WTC11 (cell line): ENCODE results near the gene GPR17. TPM values are rescaled to one million over a fixed set of nuclear protein-coding genes. Genes with fewer than 3 reads are reported as not detected.

Experiments used
- ATAC-seq: fragments of 200-7000 bp; cut with Tn5 transposase; 2 replicates; pipeline ENCODE4 v1.10.0; 2021; ENCODE audit warnings: mild to moderate bottlenecking, moderate library complexity
- CTCF ChIA-PET: fragments of 300-600 bp; sonication (Branson Sonifier 250); formaldehyde crosslinking; loops from one replicate; lab custom pipeline; 2021; ENCODE audit warnings: antibody characterized with exemption; lab: Charles Lee
- POLR2A ChIA-PET: fragments of 350-600 bp; sonication (Branson Sonifier 250); formaldehyde crosslinking; loops from one replicate; lab custom pipeline; 2021; ENCODE audit warnings: antibody characterized with exemption; lab: Charles Lee
- DNase-seq: peaks from one replicate; pipeline ENCODE4 v3.0.0; 2021; ENCODE audit warnings: low spot score
- H3K27ac Mint-ChIP-seq: 2 replicates; pipeline ENCODE4 v1.8.0; 2021; ENCODE audit warnings: mixed read lengths
- H3K27me3 Mint-ChIP-seq: 2 replicates; pipeline ENCODE4 v1.8.0; 2021; ENCODE audit warnings: low read depth, mild to moderate bottlenecking, moderate library complexity, mixed read lengths
- H3K36me3 Mint-ChIP-seq: 2 replicates; pipeline ENCODE4 v1.8.0; 2021; ENCODE audit warnings: mixed read lengths
- H3K4me1 Mint-ChIP-seq: 2 replicates; pipeline ENCODE4 v1.8.0; 2022; ENCODE audit warnings: mixed read lengths
- H3K4me3 Mint-ChIP-seq: 2 replicates; pipeline ENCODE4 v1.8.0; 2021; ENCODE audit warnings: mild to moderate bottlenecking, moderate library complexity, mixed read lengths
- H3K9me3 Mint-ChIP-seq: 2 replicates; pipeline ENCODE4 v1.8.0; 2021; ENCODE audit warnings: mixed read lengths
- CBFB ChIP-seq: sonication (generic); formaldehyde crosslinking; IDR thresholded peaks from 2 replicates; pipeline ENCODE4 v1.8.1; 2022; ENCODE audit warnings: mild to moderate bottlenecking, low read depth, missing genetic modification reagents
- CREB1 ChIP-seq: sonication (generic); formaldehyde crosslinking; IDR thresholded peaks from 2 replicates; pipeline ENCODE4 v1.8.0; 2023; ENCODE audit warnings: mild to moderate bottlenecking, missing genetic modification reagents
- ELF4 ChIP-seq: sonication (generic); formaldehyde crosslinking; IDR thresholded peaks from 2 replicates; pipeline ENCODE4 v1.8.1; 2022; ENCODE audit warnings: low read depth, mild to moderate bottlenecking, moderate library complexity, missing genetic modification reagents
- ESRRA ChIP-seq: sonication (generic); formaldehyde crosslinking; IDR thresholded peaks from 2 replicates; pipeline ENCODE4 v1.8.1; 2022; ENCODE audit warnings: mild to moderate bottlenecking, missing genetic modification reagents, borderline replicate concordance
- FOXP1 ChIP-seq: sonication (generic); formaldehyde crosslinking; IDR thresholded peaks from 2 replicates; pipeline ENCODE4 v1.8.0; 2022; ENCODE audit warnings: missing genetic modification reagents, mild to moderate bottlenecking, moderate library complexity, borderline replicate concordance
- JUN ChIP-seq: sonication (generic); formaldehyde crosslinking; IDR thresholded peaks from 2 replicates; pipeline ENCODE4 v1.8.0; 2023; ENCODE audit warnings: mild to moderate bottlenecking, missing genetic modification reagents
- MAX ChIP-seq: sonication (generic); formaldehyde crosslinking; IDR thresholded peaks from 2 replicates; pipeline ENCODE4 v1.8.0; 2022; ENCODE audit warnings: mild to moderate bottlenecking, missing genetic modification reagents
- RORB ChIP-seq: fragments of 250-450 bp; sonication (Bioruptor Pico); IDR thresholded peaks from 2 replicates; pipeline ENCODE4 v1.9.0; 2021; ENCODE audit warnings: mild to moderate bottlenecking
- TEAD1 ChIP-seq: sonication (generic); formaldehyde crosslinking; IDR thresholded peaks from 2 replicates; pipeline ENCODE4 v1.8.0; 2022; ENCODE audit warnings: mild to moderate bottlenecking, missing genetic modification reagents
- ZBTB21 ChIP-seq: sonication (generic); formaldehyde crosslinking; IDR thresholded peaks from 2 replicates; pipeline ENCODE4 v1.8.1; 2023; ENCODE audit warnings: mild to moderate bottlenecking, missing genetic modification reagents, borderline replicate concordance
- ZNF121 ChIP-seq: sonication (generic); formaldehyde crosslinking; IDR thresholded peaks from 2 replicates; pipeline ENCODE4 v1.8.0; 2023; ENCODE audit warnings: missing genetic modification reagents
- ZNF219 ChIP-seq: sonication (generic); formaldehyde crosslinking; IDR thresholded peaks from 2 replicates; pipeline ENCODE4 v1.8.0; 2023; ENCODE audit warnings: missing genetic modification reagents, mild to moderate bottlenecking, borderline replicate concordance
- ZNF423 ChIP-seq: fragments of 250-450 bp; sonication (Bioruptor Pico); IDR thresholded peaks from 2 replicates; pipeline ENCODE4 v2.1.2; 2022; ENCODE audit warnings: mild to moderate bottlenecking, moderate library complexity
- ZNF532 ChIP-seq: fragments of 250-450 bp; sonication (Bioruptor Pico); IDR thresholded peaks from 2 replicates; pipeline ENCODE4 v1.9.0; 2021; ENCODE audit warnings: mild to moderate bottlenecking, borderline replicate concordance
- total RNA-seq: library from RNA; stranded (reverse); gene quantifications from 3 replicates; pipeline ENCODE4 v1.2.3, GENCODE V29; 2021
- TF ChIP-seq, protein P1 (sequence below): fragments of 250-450 bp; sonication (Bioruptor Pico); conservative IDR thresholded peaks from 2 replicates; pipeline ENCODE4 v1.9.0; 2021; ENCODE audit warnings: mild to moderate bottlenecking
- TF ChIP-seq, protein P2 (sequence below): sonication (generic); formaldehyde crosslinking; IDR thresholded peaks from 2 replicates; pipeline ENCODE4 v1.8.1; 2022; ENCODE audit warnings: low read depth, missing genetic modification reagents, borderline replicate concordance
- TF ChIP-seq, protein P3 (sequence below): sonication (generic); formaldehyde crosslinking; IDR thresholded peaks from 2 replicates; pipeline ENCODE4 v1.8.0; 2022; ENCODE audit warnings: mild to moderate bottlenecking, missing genetic modification reagents
- TF ChIP-seq, protein P4 (sequence below): sonication (generic); formaldehyde crosslinking; IDR thresholded peaks from 2 replicates; pipeline ENCODE4 v1.8.1; 2023; ENCODE audit warnings: mild to moderate bottlenecking, missing genetic modification reagents, moderate library complexity
- TF ChIP-seq, protein P5 (sequence below): fragments of 250-450 bp; sonication (Bioruptor Pico); IDR thresholded peaks from 2 replicates; pipeline ENCODE4 v2.1.2; 2022; ENCODE audit warnings: mild to moderate bottlenecking, moderate library complexity

The GPR17 gene
- total RNA-seq, 1 experiment from 2014 or later, result not detected

DNA sequence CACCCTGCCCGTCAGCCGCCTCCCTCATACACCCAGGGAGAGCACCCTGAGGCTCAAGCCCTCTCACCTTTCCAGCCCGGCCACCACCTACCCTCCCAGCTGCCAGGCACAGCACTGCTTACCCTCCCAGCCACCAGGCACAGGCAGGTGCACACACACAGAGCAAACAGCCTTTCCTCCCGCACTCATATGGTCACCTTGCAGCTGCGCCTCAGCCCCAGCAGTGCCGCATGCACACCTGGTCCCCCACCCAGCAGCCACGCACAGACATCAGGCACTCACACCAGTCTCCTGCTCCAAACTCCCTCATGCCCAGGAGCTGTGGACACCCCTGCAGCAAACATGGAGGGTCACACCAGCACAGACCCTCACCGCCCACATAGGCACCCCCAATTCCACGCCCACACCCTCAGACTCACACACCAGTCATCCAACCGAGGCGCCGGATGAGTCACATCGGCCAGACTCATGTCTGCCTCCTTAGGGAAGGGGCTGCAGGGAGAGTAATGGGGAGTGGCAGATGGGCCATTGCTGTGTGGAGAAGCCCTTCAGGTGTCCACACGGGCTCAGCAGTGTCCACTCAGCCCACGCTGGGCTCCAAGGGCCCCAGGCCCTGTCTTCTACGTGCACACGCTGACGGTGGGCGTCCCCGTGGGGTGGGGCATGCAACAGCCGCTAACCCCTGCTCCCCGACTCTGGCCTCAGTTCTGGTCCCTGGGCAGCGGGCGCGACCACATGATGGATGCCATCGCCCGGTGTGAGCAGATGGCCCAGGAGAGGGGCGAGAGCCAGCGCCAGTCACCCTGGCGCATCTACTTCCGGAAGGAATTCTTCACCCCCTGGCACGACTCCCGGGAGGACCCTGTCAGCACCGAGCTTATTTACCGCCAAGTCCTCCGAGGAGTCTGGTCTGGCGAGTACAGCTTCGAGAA lies 22.3 kb upstream of the GPR17 start (continued):
- TF ChIP-seq, protein P1, sequence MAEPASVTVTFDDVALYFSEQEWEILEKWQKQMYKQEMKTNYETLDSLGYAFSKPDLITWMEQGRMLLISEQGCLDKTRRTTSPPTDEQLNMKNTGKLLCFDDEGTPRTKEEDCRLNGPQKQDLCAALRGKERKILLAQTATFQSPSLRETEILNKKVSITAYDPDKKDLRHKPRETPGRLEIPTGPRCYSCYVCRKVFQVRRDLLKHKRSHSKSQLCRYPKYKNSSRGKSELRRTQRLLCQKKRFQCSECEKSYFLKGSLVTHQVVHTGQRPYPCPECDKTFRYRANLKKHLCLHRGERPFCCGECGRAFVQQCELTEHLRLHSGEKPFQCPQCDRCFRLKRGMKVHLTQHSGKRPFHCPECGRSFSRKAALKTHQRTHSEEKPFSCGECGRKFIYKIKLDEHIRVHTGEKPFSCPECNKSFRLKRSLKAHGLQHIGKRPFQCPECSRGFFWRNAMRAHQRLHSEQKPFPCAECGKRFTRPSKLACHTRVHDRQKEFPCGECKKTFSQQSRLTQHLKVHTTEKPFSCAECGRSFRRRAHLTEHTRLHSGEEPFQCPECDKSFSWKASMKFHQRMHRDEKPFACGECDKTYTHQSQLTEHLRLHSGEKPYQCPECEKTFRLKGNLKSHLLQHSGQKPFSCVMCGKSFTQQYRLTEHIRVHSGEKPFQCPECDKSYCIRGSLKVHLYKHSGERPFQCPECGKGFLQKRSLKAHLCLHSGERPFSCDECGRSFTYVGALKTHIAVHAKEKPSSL (CRISPR knock-in tag), result no peak
- no peak for TF ChIP-seq MAX (CRISPR knock-in tag)
- TF ChIP-seq, protein P2, sequence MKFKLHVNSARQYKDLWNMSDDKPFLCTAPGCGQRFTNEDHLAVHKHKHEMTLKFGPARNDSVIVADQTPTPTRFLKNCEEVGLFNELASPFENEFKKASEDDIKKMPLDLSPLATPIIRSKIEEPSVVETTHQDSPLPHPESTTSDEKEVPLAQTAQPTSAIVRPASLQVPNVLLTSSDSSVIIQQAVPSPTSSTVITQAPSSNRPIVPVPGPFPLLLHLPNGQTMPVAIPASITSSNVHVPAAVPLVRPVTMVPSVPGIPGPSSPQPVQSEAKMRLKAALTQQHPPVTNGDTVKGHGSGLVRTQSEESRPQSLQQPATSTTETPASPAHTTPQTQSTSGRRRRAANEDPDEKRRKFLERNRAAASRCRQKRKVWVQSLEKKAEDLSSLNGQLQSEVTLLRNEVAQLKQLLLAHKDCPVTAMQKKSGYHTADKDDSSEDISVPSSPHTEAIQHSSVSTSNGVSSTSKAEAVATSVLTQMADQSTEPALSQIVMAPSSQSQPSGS (CRISPR knock-in tag), result no peak
- no peak for TF ChIP-seq ZNF219 (CRISPR knock-in tag)

GRCh38 chr2:127624320-127624755 lies 21.6 kb upstream of the GPR17 start:
- POLR2A ChIA-PET, result no interaction called here
- H3K4me1 Mint-ChIP-seq, result no peaks in the 10 kb centered on the region
- ATAC-seq (no peak), DNase-seq (no peak)
- no peak overlapping the region for H3K4me3 Mint-ChIP-seq
- no peak overlapping the region for H3K27ac Mint-ChIP-seq
- TF ChIP-seq FOXP1 (CRISPR knock-in tag), result no peak
- no peak for TF ChIP-seq CBFB (CRISPR knock-in tag)
- TF ChIP-seq JUN (CRISPR knock-in tag), result no peak
- no peak for TF ChIP-seq TEAD1 (CRISPR knock-in tag)
- TF ChIP-seq, protein P3, sequence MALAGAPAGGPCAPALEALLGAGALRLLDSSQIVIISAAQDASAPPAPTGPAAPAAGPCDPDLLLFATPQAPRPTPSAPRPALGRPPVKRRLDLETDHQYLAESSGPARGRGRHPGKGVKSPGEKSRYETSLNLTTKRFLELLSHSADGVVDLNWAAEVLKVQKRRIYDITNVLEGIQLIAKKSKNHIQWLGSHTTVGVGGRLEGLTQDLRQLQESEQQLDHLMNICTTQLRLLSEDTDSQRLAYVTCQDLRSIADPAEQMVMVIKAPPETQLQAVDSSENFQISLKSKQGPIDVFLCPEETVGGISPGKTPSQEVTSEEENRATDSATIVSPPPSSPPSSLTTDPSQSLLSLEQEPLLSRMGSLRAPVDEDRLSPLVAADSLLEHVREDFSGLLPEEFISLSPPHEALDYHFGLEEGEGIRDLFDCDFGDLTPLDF (CRISPR knock-in tag), result no peak
- no peak for TF ChIP-seq CREB1 (CRISPR knock-in tag)
- no peak for TF ChIP-seq ZNF532
- TF ChIP-seq ZNF121 (CRISPR knock-in tag), result no peak
- TF ChIP-seq ZBTB21 (CRISPR knock-in tag), result no peak
- TF ChIP-seq, protein P4, sequence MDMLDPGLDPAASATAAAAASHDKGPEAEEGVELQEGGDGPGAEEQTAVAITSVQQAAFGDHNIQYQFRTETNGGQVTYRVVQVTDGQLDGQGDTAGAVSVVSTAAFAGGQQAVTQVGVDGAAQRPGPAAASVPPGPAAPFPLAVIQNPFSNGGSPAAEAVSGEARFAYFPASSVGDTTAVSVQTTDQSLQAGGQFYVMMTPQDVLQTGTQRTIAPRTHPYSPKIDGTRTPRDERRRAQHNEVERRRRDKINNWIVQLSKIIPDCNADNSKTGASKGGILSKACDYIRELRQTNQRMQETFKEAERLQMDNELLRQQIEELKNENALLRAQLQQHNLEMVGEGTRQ (CRISPR knock-in tag), result no peak
- no peak for TF ChIP-seq ELF4 (CRISPR knock-in tag)
- TF ChIP-seq RORB (CRISPR knock-in tag), result no peak
- no peak for TF ChIP-seq ZNF423 (CRISPR knock-in tag)
- TF ChIP-seq, protein P5, sequence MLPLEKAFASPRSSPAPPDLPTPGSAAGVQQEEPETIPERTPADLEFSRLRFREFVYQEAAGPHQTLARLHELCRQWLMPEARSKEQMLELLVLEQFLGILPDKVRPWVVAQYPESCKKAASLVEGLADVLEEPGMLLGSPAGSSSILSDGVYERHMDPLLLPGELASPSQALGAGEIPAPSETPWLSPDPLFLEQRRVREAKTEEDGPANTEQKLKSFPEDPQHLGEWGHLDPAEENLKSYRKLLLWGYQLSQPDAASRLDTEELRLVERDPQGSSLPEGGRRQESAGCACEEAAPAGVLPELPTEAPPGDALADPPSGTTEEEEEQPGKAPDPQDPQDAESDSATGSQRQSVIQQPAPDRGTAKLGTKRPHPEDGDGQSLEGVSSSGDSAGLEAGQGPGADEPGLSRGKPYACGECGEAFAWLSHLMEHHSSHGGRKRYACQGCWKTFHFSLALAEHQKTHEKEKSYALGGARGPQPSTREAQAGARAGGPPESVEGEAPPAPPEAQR, result no peak
- no peak for TF ChIP-seq ESRRA (CRISPR knock-in tag)
- no peaks in the 10 kb centered on the region for H3K9me3 Mint-ChIP-seq
- no peaks in the 10 kb centered on the region for H3K36me3 Mint-ChIP-seq
- CTCF ChIA-PET, result no interaction called here
- no peaks in the 10 kb centered on the region for H3K27me3 Mint-ChIP-seq
